Fibroblast of villous mesenchyme (primary cell): Measurements from ENCODE around the gene TMUB1. TPM values are rescaled to one million over a fixed set of nuclear protein-coding genes. Genes with fewer than 3 reads are reported as not detected.

Experiments
- DNase-seq: peaks from one replicate; pipeline ENCODE4 v3.0.0-alpha.2; 2010; ENCODE audit warnings: low read depth
- H3K4me3 ChIP-seq: 2 replicates; pipeline ENCODE4 v1.5.1; 2011; ENCODE audit warnings: low read depth, mild to moderate bottlenecking, low read length
- CTCF ChIP-seq: IDR thresholded peaks from 2 replicates; pipeline ENCODE4 v1.5.1; 2012; ENCODE audit warnings: low read depth, mild to moderate bottlenecking, low read length; ENCODE audit not compliant: insufficient read depth
- total RNA-seq: library from RNA; depleted of rRNA; stranded (reverse); fragments of >200 nt; gene quantifications from 2 replicates; pipeline ENCODE4 v1.2.3, GENCODE V29; 2012

TMUB1 gene
- total RNA-seq, 1 donor: 17.7 TPM

GRCh38 chr7:151057989-151058780 is 25.1 kb downstream of the TMUB1 start:
- peak; percentile 100 for DNase-seq
- H3K4me3 ChIP-seq: peak overlapping the region; percentile 87
- TF ChIP-seq CTCF: no peak

GRCh38 chr7:151057506-151057988 is 25.7 kb downstream of the TMUB1 start, which contains the start of gene CDK5:
TSS of gene CDK5 (minus strand) at chr7:151057897. CDS start at chr7:151057848, 49 bp downstream.
- no peak for DNase-seq
- TF ChIP-seq CTCF: no peak

GRCh38 chr7:151056666-151057505 is 26.4 kb downstream of the TMUB1 start:
- no peak for DNase-seq
- H3K4me3 ChIP-seq: peak overlapping the region; percentile 87
- TF ChIP-seq CTCF: no peak

More at GRCh38 chr7:151057506-151057988, 25.7 kb downstream of the TMUB1 start, which contains the start of gene CDK5:
- peak within 1 kb of the TSS; percentile 87 for H3K4me3 ChIP-seq

- DNase-seq: no peak
- no peak overlapping the region for H3K4me3 ChIP-seq
- TF ChIP-seq CTCF: peak; percentile 13
Measured at GRCh38 chr7:151056283-151056665, 27.0 kb downstream of the TMUB1 start.

GRCh38 chr7:151053751-151054150 is 29.5 kb downstream of the TMUB1 start:
- no peak for TF ChIP-seq CTCF
- no peak for DNase-seq
- no peak overlapping the region for H3K4me3 ChIP-seq

- no peak overlapping the region for H3K4me3 ChIP-seq
- DNase-seq: no peak
- TF ChIP-seq CTCF: no peak
Measured at GRCh38 chr7:151053096-151053495, 30.2 kb downstream of the TMUB1 start.
